Prostate gland (tissue), 2 donors: ENCODE measurements around the gene PLCB3.

Source experiments
- POLR2A ChIP-seq: fragments of 450-650 bp; IDR thresholded peaks from one replicate; pipeline ENCODE4 v1.6.1; 2016; ENCODE audit warnings: antibody characterized with exemption, mild to moderate bottlenecking
- TF ChIP-seq, protein P1 (sequence below), 4 experiments: fragments of 200-600 bp in 2 of 4; fragments of 450-650 bp in 2 of 4; sonication (generic) in 2 of 4; IDR thresholded peaks; 1 replicate in 3 of 4; 2 replicates in 1 of 4; pipeline ENCODE4 v1.5.1; 2016 to 2019; ENCODE audit warnings: antibody characterized with exemption in 4 of 4, mild to moderate bottlenecking in 2 of 4, moderate library complexity in 2 of 4

DNA sequence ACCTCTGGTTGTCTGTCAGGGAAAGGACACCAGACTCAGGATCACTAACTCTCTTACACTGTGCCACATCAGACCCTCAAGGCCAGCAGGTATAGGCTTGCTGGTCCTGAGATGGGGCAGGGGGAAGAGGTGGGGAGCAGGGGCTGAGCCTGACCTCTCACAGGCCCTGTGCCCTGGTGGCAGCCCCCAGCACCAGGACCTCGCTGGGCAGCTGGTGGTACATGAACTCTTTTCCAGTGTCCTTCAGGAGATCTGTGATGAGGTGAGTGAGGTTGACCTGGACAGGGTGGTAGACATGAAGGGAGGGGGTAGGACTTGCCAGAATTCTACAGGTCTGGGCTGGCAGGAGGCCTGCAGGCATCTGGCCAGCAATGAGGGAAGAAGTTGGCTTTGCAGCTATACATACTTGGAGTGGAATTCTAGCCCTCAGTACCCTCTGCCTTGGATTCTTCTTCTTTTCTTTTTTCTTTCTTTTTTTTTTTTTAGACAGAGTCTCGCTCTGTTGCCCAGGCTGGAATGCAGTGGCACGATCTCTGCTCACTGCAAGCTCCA lies 23.8 kb upstream of the PLCB3 start:
- TF ChIP-seq, protein P1, sequence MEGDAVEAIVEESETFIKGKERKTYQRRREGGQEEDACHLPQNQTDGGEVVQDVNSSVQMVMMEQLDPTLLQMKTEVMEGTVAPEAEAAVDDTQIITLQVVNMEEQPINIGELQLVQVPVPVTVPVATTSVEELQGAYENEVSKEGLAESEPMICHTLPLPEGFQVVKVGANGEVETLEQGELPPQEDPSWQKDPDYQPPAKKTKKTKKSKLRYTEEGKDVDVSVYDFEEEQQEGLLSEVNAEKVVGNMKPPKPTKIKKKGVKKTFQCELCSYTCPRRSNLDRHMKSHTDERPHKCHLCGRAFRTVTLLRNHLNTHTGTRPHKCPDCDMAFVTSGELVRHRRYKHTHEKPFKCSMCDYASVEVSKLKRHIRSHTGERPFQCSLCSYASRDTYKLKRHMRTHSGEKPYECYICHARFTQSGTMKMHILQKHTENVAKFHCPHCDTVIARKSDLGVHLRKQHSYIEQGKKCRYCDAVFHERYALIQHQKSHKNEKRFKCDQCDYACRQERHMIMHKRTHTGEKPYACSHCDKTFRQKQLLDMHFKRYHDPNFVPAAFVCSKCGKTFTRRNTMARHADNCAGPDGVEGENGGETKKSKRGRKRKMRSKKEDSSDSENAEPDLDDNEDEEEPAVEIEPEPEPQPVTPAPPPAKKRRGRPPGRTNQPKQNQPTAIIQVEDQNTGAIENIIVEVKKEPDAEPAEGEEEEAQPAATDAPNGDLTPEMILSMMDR (IDR thresholded peaks at IDR 0.05), result no peak
- no peak for TF ChIP-seq POLR2A
